Measurements from ENCODE around the gene IL12RB1. TPM values are rescaled to one million over a fixed set of nuclear protein-coding genes. Genes with fewer than 3 reads are reported as not detected.

IL12RB1 gene
- total and polyA plus RNA-seq, 3 donors from 2014 or later, result 0.39 to 2.5 (median 1.8) TPM

DNA sequence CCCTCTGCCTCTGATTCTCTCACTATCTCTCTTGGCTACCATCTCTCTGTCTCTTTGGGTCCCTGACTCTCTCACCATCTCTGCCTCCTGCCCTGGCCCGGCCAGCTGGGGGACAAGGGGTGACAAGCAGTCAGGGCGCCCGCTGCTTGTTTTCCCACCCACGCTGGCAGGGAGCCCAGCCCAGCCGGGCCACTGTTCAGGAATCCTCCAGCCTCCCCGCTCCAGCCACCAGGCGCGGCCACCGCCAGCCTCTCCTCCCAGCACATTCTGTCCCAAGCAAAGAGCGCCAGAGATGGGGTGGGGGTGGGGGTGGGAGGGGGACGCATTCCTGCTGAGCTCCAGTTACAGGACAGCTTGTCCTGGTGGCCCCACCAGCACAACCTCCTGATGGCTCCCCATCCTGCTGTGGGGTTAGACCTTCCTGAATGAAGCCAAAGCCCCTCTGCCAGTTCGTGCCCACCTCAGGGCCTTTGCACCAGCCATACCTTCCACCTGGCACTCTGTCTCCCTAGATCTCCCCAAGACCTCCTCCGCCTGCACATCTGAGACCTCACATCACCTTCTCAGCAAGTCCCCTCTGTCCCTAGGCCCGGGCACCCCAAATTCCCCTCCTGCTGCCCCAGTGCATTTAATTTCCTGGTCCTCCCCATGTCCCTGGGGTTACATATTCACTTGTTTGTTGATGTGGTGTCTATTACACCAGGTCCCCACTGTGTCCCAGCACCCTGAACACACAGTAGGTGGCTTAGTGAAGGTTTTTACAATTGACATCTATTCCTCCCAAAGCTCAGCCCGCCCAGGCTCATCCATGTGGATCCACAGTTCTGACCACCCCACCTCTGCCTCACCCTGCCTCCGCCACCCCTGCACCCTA is 66.3 kb downstream of the IL12RB1 start:
- Histone ChIP-seq H3K36me3 (ENCODE audit: low read depth, missing control alignments) (no peaks in the 10 kb centered on the region), H3K9me3 (no peaks in the 10 kb centered on the region), H3K27ac (peak overlapping the region; percentile 81 to 90), H3K27me3 (no peaks in the 10 kb centered on the region), H3K4me1 (peaks cover 52% of the 10 kb centered on the region), H3K4me3 (no peak overlapping the region)
- peak; percentile 82 for DNase-seq
- intact Hi-C loops (cut with DNase I; ENCODE audit: low total_unique reads), result no loop called here
- TF ChIP-seq, protein P1, sequence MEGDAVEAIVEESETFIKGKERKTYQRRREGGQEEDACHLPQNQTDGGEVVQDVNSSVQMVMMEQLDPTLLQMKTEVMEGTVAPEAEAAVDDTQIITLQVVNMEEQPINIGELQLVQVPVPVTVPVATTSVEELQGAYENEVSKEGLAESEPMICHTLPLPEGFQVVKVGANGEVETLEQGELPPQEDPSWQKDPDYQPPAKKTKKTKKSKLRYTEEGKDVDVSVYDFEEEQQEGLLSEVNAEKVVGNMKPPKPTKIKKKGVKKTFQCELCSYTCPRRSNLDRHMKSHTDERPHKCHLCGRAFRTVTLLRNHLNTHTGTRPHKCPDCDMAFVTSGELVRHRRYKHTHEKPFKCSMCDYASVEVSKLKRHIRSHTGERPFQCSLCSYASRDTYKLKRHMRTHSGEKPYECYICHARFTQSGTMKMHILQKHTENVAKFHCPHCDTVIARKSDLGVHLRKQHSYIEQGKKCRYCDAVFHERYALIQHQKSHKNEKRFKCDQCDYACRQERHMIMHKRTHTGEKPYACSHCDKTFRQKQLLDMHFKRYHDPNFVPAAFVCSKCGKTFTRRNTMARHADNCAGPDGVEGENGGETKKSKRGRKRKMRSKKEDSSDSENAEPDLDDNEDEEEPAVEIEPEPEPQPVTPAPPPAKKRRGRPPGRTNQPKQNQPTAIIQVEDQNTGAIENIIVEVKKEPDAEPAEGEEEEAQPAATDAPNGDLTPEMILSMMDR (IDR thresholded peaks at IDR 0.05), result no peak
- TF ChIP-seq POLR2A (IDR thresholded peaks at IDR 0.05), result no peak
- WGBS, 2 donors, result 49 to 50% methylated on average over 15 to 16 of the region's 16 CpGs

DNA sequence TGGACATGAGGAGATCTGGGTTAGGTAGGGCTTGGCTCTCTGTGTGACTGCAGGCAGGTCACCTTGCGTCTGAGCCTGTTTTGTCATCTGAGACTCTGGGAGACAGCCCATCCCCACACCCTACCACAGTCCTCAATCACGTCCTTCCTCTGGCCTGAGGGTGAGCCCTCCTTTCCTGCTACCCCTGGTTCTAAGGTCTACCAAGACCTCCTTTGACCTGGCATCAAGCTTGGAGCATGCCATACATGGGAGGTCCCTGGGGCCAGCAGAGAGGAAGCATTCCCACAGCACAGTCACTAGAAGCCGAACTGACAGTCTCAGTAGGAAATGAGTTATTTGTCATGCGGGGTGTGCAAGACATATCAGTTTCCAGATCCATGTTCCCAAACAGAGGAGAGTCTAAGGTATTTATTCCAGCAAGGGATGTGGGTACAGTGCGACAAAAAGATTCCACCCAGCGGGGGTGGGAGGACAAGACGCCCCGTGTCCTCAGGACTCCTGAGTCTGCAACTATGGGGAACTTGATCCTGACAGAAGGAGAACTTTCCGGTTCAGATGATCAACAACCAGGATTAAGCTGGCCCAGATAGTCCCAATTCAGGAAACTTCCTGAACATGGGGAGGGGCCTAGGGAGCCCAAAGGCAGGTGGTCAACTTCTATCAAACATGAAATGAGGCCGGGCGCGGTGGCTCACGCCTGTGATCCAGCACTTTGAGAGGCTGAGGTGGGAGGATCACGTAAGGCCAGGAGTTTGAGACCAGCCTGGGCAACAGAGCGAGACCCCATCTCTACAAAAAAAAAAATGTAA is 69.3 kb downstream of the IL12RB1 start:
- TF ChIP-seq POLR2A (IDR thresholded peaks at IDR 0.05), result no peak
- TF ChIP-seq, protein P1 (IDR thresholded peaks at IDR 0.05), result no peak
- intact Hi-C loops (cut with DNase I; ENCODE audit: low total_unique reads), result no loop called here
- Histone ChIP-seq H3K36me3 (ENCODE audit: low read depth, missing control alignments) (no peaks in the 10 kb centered on the region), H3K4me3 (no peak overlapping the region), H3K27ac (peak overlapping the region; percentile 8 to 84), H3K4me1 (peaks cover 38% of the 10 kb centered on the region), H3K9me3 (no peaks in the 10 kb centered on the region), H3K27me3 (no peaks in the 10 kb centered on the region)
- DNase-seq, result no peak
- 74 to 77% methylated on average over 12 to 15 of the region's 15 CpGs for WGBS, 2 donors

DNA sequence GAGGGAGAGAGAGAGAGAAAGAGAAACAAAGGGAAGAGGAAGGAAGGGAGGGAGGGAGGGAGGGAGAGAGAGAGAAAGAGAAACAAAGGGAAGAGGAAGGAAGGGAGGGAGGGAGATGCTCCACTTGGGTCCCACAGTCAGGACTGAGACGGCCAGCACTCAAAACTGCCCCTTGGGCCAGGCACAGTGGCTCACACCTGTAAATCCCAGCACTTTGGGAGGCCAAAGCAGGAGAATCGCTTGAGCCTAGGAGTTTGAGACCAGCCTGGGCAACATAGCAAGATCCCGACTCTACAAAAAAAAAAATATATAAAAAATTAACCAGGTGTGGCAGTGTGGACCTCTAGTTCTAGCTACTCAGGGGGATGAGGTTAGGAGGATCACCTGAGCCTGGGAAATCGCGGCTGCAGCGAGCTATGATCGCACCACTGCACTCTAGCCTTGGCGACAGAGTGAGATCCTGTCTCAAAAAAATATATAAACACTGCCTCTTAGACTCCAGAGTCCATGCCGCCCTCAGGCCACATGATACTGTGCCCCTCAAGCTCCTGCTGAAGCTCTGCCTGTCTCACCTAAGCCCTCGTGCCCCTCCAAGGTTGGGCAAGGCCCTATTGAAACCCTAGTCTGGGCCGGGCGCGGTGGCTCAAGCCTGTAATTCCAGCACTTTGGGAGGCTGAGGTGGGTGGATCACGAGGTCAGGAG is 70.4 kb downstream of the IL12RB1 start:
- peaks cover 27% of the 10 kb centered on the region for H3K4me1 ChIP-seq
- intact Hi-C loops (cut with DNase I; ENCODE audit: low total_unique reads), result no loop called here
- peak overlapping the region in 1 of 2 donors; percentile 84 for H3K27ac ChIP-seq
- no peaks in the 10 kb centered on the region for H3K9me3 ChIP-seq
- no peak for DNase-seq
- H3K27me3 ChIP-seq, result no peaks in the 10 kb centered on the region
- no peak overlapping the region for H3K4me3 ChIP-seq
- no peaks in the 10 kb centered on the region for H3K36me3 ChIP-seq (ENCODE audit: low read depth, missing control alignments)
- WGBS, 2 donors, result 93 to 94% methylated on average over 12 to 14 of the region's 14 CpGs
- no peak for TF ChIP-seq POLR2A (IDR thresholded peaks at IDR 0.05)
- TF ChIP-seq, protein P1 (IDR thresholded peaks at IDR 0.05), result no peak

DNA sequence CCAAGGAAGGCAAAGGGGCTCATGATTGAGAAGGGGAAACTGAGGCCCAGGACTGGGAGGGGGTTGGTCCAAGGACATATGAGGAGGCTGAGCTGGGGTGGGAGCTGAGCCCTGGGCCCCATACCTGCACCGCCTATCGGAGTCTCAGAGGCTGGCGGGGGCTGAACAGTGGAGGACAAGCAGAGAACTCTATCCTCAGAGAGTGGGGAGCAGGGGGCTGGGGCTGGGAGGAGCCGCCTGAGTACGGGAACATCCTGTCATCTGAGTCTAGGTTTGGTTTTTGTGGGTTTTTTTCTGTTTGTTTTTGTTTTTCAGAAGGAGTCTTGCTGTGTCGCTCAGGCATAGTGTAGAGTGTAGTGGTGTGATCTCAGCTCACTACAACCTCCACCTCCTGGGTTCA is 72.5 kb downstream of the IL12RB1 start:
- TF ChIP-seq, protein P1 (IDR thresholded peaks at IDR 0.05), result no peak
- no peak for TF ChIP-seq POLR2A (IDR thresholded peaks at IDR 0.05)
- intact Hi-C loops (cut with DNase I; ENCODE audit: low total_unique reads), result no loop called here
- Histone ChIP-seq H3K36me3 (ENCODE audit: low read depth, missing control alignments) (no peaks in the 10 kb centered on the region), H3K4me3 (no peak overlapping the region), H3K4me1 (peaks cover 10% of the 10 kb centered on the region), H3K9me3 (no peaks in the 10 kb centered on the region), H3K27me3 (no peaks in the 10 kb centered on the region), H3K27ac (peak overlapping the region in 1 of 2 donors; percentile 24)
- DNase-seq, result no peak
- WGBS, 2 donors, result 81 to 82% methylated on average over 6 of the region's 6 CpGs
